DND-41 (cell line): Measurements from ENCODE around the gene PRKAR1B.

Experiments
- CTCF ChIP-seq: IDR thresholded peaks from 2 replicates; pipeline ENCODE4 v1.5.1; 2012; ENCODE audit warnings: borderline replicate concordance, low read length, moderate library complexity, mild to moderate bottlenecking; ENCODE audit not compliant: poor library complexity, severe bottlenecking; ENCODE audit errors: extremely low read depth
- EZH2 ChIP-seq: IDR thresholded peaks from 3 replicates; pipeline ENCODE4 v1.6.1; 2012; ENCODE audit warnings: borderline replicate concordance, low read depth, mild to moderate bottlenecking, moderate library complexity, low read length, inconsistent platforms; ENCODE audit not compliant: severe bottlenecking

GRCh38 chr7:741850-742249 lies 14.8 kb upstream of the PRKAR1B start:
- TF ChIP-seq CTCF (no peak), EZH2 (no peak)
